M059J (cell line): ENCODE measurements around the gene PHETA2. TPM values are rescaled to one million over a fixed set of nuclear protein-coding genes. Genes with fewer than 3 reads are reported as not detected.
"Not testable (repeated sequence)": the region's sequence is repeated elsewhere in the genome, so short reads cannot be mapped to it uniquely, and the experiment has no call there.

Source experiments
- DNase-seq: peaks from one replicate; pipeline ENCODE4 v3.0.0-alpha.2; 2012; ENCODE audit warnings: low read depth
- total RNA-seq: library from RNA; depleted of rRNA; stranded (reverse); fragments of >200 nt; shearing (Covaris generic); gene quantifications from 2 replicates; pipeline ENCODE4 v1.2.3, GENCODE V29; 2014

Gene PHETA2
- total RNA-seq, 1 experiment from 2014 or later, result 0.42 TPM

DNA sequence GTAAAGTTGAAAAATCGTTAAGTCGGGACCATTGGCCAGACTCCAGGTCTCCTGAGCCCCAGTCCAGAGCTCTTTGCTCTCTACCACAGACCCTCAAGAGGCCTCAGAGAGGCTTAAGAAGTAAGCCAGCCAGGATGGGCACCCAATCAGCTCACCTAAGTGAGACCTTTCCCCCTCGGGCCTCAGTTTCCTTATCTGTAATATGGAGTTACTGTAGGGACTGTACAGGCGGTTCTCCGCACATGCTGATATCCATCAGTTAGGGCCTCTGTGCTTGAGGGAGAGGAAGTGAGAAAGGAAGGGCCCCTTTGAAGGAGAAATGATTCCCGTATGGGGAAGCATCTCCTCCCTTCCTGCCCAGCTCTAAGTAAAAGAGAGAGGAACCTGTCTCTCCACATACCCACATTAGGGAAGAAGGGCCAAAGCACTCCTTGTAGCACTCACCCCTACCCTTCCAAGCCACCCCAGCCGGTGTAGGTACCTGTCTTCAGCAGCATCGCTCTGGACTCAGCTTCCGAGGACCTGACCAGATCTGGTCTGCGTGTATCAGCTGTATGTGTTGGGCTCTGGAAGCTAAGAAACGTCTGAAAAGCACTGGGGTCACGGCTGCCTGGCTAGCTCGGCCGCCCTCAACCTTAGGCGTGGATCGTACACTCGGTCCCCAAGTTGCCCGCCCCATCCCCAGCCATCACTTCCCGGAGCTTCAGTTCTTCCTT lies 4.1 kb upstream of the PHETA2 start:
- no peak for DNase-seq

DNA sequence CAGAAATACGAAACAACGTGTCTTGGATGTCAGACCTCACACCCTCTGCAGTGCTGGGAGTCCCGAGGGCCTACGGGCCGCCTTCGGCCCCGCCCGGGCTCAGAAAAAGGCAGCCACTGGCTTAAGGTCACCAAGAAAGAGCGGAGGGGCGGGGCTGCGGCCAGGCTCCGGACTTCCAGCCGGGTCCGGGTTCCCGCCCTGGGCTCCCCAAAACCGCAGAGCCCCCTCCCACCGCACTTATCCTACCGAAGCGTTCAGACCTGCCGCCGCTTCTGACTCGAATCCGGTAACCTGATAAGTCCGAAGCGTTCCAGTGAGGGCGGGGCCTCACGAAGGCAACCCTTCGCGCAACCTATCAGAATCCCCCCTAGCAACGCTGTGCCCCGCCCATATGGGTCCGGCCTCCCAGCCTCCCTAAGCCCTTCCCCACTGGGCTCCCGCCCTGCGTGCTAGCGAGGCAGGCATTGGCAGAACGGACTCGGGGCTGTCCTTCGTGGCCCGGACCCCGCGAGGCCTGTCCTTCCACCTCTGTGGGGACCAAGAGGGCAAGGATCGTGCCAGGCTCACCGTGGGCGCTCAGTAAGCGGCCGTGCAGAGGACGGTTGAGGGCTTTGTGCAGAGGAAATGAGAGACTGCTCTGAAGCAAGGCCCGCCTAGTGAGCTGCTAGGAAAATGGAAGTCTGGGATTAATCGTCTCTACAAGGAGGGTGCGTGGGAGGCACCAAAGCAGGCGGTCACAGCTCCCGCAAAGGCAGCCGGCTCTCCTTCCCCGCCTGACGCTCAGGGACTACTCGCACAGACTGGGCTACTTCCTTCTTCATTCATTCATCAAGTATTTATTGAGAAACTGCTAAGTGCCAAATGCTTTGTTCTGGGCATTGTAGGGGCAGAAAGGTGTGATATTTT lies 3.3 kb upstream of the PHETA2 start, which contains the start of gene NAGA:
Gene NAGA (minus strand): TSS at position 296 of the 906 bp plus-strand sequence. CDS start 515 bp downstream, outside the sequence.
- peak; percentile 96 for DNase-seq

DNA sequence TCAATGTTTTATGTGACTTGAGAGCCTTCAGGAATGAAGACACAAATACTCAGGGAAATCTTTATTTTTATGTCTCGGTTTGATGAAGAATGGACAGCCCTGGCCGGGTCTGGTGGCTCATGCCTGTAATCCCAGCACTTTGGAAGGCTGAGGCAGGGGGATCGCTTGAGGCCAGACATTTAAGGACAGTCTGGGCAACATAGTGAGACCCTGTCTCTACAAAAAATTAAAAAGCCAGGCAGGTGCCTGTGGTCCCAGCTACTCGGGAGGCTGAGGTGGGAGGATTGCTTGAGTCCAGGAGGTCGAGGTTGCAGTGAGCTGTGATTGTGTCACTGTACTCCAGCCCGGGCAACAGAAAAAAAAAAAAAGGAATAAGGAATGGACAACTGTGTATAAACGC lies 2.5 kb upstream of the PHETA2 start:
- not testable (repeated sequence) for DNase-seq

DNA sequence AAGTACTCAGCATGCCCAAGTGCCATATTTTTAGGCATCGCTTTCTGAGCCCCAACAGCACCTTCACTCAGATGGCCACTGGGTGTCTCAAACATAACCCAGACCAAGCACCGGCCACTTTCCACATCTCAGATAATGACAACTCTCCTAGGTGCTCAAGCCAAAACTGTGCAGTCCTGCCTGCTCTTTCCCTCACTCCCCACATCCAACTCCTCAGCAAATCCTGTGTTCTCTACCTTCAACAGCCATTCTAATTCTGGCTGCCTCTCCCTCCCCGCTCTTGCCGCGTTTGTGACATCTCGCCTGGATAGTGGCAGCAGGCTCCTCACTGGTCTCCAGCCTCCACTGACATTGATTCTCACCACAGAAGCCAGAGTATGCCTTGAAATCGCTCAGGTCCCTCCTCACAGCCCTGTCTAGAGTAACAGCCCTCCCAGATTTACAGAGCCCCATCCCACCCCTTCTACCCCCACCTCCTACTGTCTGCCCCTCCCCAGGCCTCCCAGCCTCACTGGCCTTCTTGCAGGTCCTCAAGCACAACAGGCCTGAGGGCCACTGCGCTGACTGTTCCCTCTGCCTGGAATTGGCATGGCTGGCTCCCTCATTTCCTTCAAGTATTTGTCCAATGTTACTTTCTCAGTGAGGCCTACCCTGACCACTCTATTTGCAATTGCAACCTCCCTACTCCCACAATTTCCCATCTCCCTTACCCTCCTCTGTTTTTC lies 1.3 kb upstream of the PHETA2 start:
- no peak for DNase-seq

DNA sequence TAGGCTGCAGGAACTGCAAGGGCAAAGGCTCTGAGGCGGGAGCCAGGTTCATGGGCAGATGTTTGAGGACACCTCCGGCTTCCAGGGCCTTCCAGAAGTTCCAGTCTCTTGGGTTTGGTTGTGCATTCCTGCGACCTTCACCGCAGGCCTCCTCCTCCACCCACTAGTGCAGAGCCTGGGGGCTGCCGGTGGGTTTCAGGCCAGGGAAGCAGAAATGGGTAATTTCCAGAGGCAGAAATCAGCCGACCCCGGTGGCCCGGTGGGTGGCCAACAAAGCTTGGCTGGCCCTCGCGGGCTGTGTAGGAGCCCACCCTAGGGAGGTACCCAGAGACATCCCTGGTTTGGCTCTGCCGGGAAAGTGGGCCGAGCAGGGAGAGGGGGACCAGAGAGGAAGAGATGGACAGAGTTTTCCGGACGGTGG lies 417 bp upstream of the PHETA2 start:
- no peak for DNase-seq

DNA sequence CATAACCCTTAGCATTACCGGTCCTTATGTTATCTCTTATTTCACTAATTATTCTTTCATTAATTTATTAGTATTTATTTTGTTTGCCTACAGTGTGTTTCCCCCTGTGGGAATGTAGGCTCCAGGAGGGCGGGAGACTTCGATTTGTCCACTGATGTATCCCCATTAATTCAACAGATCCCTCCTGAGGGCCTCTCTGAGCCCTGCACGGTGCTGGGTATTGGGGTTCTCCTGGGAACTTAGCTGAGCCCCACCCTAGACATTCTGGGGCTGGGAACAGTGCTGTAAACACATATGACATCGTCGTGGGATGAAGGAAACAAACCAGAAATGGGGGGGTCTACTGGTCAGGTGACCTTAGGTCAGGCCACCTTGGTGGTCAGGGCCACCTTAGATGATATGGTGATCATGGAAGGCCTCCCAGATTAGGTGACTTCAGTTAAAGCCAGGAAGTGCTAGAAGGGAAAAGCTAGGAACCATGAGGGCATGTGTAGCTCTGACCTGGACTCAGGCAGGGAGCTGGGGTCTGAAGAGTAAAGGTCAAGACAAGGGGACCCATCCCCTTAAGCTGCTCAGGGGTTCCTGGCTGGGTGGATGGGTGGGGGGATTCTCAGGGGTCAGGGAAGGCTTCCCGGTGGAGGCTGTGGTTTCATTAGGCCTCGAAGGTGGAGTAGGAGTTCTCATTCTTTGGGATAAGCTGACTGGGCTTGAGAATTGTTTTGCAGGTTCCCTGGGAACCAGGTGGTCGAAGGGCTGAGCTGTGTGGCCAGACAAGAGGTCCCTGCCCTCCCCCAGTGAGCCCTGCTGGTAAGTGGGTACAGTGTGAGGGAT lies 1.0 kb downstream of the PHETA2 start:
- DNase-seq, result no peak

DNA sequence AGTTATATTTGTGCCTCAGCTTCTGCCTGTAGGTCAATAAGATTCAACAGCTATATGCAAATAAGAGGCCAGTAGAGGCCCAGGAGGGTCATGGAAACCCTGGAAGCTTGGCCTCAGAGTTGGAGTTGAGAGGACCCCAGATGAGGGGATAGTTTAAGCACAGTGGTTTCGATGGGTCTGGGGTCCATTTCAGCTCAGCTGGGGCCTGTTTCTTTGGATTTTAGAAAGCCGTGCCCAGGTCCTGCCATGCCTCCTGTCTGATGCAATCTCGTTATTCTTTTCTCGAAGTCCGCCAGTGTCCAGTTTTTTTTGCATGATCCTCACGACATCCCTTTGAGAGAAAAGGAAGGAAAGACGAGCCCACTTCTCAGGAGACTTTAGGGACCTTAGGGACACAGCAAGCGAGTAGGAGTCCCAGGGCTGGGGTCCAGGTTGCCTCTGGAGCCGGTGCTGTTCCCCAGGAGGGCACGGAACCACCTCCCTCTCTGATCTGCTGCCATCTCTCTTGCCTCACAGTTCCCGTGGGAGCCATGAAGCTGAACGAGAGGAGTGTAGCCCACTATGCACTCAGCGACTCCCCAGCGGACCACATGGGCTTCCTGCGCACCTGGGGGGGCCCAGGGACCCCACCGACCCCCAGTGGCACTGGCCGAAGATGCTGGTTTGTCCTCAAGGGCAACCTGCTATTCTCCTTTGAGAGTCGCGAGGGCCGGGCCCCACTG lies 2.9 kb downstream of the PHETA2 start:
- DNase-seq, result no peak

DNA sequence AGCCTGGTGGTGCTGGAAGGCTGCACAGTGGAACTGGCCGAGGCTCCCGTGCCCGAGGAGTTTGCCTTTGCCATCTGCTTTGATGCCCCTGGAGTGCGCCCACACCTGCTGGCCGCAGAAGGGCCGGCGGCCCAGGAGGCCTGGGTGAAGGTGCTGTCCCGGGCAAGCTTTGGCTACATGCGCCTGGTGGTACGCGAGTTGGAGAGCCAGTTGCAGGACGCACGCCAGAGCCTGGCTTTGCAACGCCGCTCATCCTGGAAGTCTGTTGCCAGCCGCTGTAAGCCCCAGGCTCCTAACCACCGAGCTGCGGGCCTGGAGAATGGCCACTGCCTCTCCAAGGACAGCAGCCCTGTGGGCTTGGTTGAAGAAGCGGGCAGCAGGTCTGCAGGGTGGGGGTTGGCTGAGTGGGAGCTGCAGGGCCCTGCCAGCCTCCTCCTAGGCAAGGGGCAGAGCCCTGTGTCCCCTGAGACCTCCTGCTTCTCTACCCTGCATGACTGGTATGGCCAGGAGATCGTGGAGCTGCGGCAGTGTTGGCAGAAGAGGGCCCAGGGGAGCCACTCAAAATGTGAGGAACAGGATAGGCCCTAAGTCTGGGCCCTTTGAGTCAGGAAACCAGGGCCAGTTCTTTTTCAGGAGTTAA lies 3.6 kb downstream of the PHETA2 start:
- DNase-seq, result no peak

DNA sequence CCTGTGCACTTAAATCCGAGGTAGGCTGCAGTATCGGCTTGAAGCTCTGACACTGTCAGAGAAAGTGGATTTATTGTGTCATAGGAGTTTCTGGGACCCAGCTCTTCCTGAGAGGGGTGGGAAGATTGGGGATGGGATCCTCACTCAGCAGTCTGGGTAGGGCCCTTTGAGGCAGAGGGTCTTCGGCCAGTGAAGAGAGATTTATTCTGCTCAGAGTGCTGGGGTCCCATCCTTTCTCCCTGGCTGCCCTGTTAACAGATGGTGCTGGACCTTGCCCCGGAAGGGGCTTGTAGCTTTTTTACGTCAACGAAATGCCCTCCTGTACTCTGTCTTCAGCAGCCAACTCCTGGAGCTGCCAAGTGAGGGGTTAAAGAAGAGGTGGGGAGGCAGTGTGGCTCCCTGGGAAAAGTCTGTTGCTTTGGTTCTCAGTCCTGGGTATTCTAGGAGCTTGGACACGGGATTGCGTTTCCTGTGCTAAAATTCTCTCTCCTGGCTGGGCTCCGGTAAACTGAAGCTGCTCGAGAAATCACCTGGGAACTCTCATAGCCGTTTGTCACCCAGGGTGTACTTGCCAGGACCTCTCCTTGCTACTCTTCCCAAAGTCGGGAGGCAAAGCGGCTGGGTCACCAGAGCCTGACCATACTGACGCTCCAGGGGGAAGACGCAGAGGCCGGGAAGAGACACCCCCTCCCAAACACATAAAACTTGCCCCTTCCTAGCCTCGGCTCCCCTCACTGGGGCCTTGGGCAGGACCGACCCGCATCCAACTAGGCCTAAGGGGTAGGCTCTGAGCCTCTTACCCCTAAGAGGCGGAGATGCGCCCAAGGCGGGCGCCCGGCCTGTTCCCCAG lies 4.6 kb downstream of the PHETA2 start:
- no peak for DNase-seq

DNA sequence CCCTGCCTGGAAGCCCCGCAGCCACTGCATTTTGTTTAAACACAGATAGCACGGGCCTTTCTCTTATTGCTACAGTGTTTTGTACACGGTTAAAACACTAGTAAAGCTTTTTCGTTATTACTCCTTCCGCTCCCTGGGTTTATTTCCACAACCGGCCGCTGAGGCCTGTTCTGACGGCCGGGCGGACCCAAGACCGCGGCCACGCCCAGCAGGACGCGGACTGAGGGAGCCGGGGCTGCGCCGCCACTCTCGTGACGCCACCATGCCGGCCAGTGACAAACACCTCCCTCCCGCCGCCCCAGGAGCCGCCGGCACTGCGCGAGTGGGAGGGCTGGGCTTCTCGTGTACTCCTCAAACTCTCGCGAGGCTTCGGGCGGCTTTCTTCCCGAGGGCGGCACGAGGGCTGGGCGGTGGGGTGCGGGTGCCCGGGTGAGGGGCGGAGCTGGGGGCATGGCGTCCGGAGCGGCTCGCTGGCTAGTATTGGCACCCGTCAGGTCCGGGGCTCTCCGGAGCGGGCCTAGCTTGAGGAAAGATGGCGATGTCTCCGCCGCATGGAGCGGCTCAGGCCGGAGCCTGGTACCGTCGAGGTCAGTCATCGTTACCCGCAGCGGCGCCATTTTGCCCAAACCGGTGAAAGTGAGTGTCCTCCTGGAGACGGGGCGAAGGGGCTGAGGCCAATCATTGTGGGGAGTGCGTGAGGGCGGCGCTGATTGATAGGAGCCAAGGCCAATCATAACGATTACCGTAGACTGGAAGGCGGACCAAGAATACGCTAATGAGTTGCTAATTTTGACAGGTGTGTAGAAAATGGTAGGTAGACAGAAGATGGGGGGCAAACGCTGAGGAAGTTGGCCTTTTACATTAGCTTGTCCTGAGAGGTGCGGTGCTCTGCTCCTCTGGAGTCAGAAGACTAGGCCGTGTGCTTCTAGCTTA lies 5.5 kb downstream of the PHETA2 start, which contains the start of gene SMDT1:
Gene SMDT1 (plus strand): TSS at position 382 of the 933 bp plus-strand sequence. CDS start 69 bp downstream, at position 451.
- peak; percentile 96 for DNase-seq

DNA sequence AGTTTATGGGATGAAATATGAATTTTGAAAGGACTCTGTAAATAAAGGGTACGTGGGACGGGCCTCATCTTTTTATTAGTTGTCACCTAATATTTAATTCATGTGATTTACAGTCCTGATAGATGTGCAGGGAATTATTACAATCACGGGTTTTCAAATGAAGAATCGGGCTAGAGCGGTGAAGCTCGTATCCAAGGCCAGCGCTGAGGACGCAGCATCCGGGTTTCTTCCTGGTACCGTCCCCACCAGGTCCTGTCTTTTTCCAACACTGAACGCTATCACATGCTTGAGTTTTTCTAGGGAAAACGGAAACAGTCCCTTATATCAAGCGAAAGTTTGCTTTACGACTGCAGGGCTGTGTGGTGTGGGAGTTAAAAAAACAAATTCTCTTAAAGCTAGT lies 6.2 kb downstream of the PHETA2 start:
- DNase-seq, result peak; percentile 17

DNA sequence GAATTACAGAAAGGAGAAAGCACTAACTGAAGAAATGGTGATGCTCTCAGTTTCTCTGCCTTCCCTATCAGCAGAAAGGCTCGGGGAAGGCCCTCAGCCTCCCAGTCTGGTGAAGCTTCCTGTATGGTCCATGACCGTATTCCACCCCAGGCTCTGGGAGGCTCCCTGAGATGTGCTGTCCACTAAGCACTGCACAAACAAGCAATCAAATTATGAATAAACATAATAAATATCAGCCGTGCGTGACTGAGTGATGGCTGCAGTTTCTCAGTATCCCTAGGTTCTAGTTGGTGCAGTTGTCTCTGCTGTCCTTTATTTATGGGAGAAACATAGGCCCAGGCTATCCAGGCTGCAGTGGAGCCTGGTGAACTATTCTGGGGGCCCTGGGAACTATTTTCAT lies 9.1 kb downstream of the PHETA2 start:
- DNase-seq, result no peak

DNA sequence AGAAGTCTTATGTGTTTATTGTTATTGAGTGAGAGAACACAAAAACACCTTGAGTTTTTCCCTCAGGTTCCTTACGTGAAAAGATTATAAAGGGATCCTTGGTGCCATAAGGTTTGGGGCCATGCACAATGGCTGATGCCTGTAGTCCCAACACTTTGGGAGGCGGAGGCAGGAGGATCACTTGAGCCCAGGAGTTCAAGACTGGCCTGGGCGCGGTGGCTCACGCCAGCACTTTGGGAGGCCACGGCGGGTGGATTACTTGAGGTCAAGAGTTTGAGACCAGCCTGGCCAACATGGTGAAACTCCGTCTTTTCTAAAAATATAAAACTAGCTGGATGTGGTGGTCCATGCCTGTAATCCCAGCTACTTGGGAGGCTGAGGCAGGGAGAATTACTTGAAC lies 10.8 kb downstream of the PHETA2 start:
- no peak for DNase-seq

DNA sequence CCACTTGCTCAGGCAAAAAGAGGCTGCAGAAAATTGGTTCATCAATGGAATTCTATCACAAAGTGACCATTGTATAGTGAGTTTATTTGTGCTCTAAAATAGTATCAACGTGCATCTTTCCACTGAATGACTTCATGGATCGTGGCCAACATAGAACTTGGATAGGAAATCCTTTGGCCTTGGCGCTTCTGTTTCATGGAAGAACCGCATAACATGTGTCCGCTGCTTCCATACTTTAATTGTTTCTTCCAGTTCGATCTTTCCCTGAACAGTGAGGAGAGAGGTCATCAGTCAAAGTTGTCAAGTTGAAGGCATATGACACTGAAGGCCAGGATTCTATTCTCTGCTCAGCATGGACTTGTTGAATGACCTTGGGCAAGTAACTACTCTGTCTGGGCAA lies 12.0 kb downstream of the PHETA2 start:
- no peak for DNase-seq

DNA sequence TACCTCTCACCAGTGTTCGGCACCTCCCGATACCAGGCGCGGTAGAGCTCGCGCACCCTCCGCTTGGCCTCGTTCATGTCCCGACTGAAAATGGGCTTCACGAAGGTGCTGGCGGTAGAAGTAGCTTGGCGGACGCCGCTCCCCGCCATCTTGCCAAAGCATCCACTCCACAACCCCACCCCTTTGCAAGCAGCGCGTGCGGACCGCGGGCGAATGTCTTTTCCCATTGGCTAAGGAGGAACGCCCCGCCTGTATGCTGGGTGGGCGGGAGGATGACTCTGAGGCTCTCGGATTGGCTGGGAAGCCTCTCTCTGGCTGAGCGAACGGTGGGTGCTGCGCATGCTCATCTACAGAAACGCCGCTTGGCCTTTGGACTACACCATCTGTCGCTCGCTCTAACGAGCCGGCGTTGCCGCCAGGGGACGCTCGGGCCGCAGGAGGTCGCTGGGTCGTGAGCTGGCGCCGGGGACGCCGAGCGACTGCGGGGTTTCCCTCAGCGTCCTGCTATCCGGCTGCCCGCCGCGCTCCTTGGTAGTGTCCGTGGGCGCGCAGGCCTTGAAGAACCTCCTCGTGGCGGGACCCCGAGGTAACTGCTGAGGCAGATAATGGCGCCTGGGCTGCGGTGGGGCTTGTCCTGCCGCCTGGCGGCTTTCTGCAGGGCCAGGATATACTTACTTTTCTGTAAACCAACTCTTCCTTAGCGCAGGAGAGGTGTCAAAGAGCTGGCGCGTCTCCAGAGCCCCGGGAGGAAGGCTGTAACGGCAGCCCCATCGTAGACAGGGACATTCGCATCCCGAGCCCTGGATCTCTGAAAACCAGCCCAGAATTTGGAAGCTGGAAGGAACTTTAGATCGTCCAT lies 16.8 kb downstream of the PHETA2 start, which contains the start of gene NDUFA6:
Gene NDUFA6 (minus strand): TSS at position 177 of the 859 bp plus-strand sequence. CDS start 28 bp downstream, at position 149.
- peak; percentile 97 for DNase-seq

DNA sequence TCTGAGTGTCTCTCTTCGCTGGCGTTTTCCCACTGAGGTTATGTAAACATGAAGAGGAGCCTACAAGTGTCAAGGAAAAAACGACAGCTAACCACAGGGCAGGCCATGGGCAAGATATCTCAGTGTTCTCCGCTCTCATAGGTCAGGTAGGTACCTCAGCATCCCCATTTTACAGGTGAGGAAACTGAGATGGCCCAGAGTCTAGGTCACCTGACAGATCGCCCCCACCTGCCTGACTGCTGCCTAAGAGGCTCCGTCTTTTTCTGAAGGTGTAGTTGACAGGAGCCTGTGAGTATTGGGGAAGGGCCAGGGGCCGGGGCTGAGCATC lies 17.4 kb downstream of the PHETA2 start:
- DNase-seq, result no peak

DNA sequence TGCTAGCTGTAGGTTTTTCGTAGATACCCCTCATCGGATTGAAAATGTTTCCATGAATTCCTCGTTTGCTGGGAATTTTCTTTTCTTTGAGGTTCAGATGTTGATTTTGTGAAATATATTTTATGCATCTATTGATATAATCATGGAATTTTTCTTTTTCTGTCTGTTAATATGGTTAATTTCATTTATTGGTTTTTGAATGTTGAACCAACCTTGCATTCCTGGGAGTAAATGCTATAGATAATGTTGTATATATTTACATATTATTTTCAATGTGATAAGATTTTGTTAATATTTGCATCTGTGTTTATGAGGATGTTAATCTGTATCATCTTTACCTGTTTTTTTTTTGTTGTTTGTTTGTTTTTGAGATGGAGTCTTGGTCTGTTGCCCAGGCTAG lies 27.2 kb downstream of the PHETA2 start:
- no peak for DNase-seq
